Thyroid gland (tissue), 4 donors: ENCODE results near the gene METTL26. TPM values are rescaled to one million over a fixed set of nuclear protein-coding genes. Genes with fewer than 3 reads are reported as not detected.

Experiments
- DNase-seq, 2 donors: peaks; one replicate each; pipeline ENCODE4 v3.0.0-alpha.2; 2019
- H3K27ac ChIP-seq, 3 donors: fragments of 200-600 bp; sonication (generic); 1 replicate in 2 of 3; 2 replicates in 1 of 3; pipeline ENCODE4 v1.5.1; 2016 to 2019; ENCODE audit warnings: mild to moderate bottlenecking in 1 of 3, moderate library complexity in 1 of 3
- H3K27me3 ChIP-seq: fragments of 200-600 bp; sonication (generic); one replicate; pipeline ENCODE4 v1.5.1; 2019
- H3K36me3 ChIP-seq, 2 donors: fragments of 200-600 bp; sonication (generic); one replicate each; pipeline ENCODE4 v1.5.1; 2016 to 2019
- H3K4me1 ChIP-seq, 2 donors: fragments of 200-600 bp; sonication (generic); one replicate each; pipeline ENCODE4 v1.5.1; 2017 to 2019
- H3K4me3 ChIP-seq, 3 donors: fragments of 200-600 bp; sonication (generic); replicated peaks in 1 of 3; 1 replicate in 2 of 3; 2 replicates in 1 of 3; pipeline ENCODE4 v1.5.1; 2016; ENCODE audit warnings: mild to moderate bottlenecking in 1 of 3
- H3K9me3 ChIP-seq: fragments of 200-600 bp; sonication (generic); one replicate; pipeline ENCODE4 v1.5.1; 2017
- POLR2A ChIP-seq, 2 donors: fragments of 450-650 bp; IDR thresholded peaks; one replicate each; pipeline ENCODE4 v1.6.1; 2017; ENCODE audit warnings: antibody characterized with exemption in 2 of 2, mild to moderate bottlenecking in 2 of 2, moderate library complexity in 1 of 2
- WGBS, 2 donors: methylation state at CpG; one replicate each; pipeline ENCODE4 v1.1.5; 2017; 5-methylcytosine and 5-hydroxymethylcytosine counted together
- intact Hi-C: fragments of 100-400 bp; cut with DNase I; formaldehyde crosslinking; loops from one replicate; pipeline ENCODE4 v1.15.1; 2023
- total RNA-seq, 4 donors: library from RNA; depleted of rRNA; stranded (reverse); fragments of >200 nt; gene quantifications; one replicate each; pipeline ENCODE4 v1.2.3, GENCODE V29; 2016
- TF ChIP-seq, protein P1 (sequence below), 6 experiments: fragments of 200-600 bp in 3 of 6; fragments of 450-650 bp in 3 of 6; sonication (generic) in 3 of 6; IDR thresholded peaks; one replicate each; pipeline ENCODE4 v1.5.1; 2016 to 2019; ENCODE audit warnings: antibody characterized with exemption in 6 of 6, mild to moderate bottlenecking in 2 of 6, inconsistent platforms in 1 of 6, moderate library complexity in 1 of 6

Gene METTL26
- total RNA-seq, 4 donors from 2014 or later: 54.2 to 180 (median 115) TPM

- Histone ChIP-seq H3K27ac (no peak overlapping the region), H3K4me3 (no peak overlapping the region), H3K9me3 (no peaks in the 10 kb centered on the region), H3K4me1 (peaks cover 6 to 20% of the 10 kb centered on the region in 2 donors), H3K27me3 (no peaks in the 10 kb centered on the region), H3K36me3 (no peaks in the 10 kb centered on the region)
- TF ChIP-seq POLR2A (IDR thresholded peaks at IDR 0.05): no peak
- TF ChIP-seq, protein P1, sequence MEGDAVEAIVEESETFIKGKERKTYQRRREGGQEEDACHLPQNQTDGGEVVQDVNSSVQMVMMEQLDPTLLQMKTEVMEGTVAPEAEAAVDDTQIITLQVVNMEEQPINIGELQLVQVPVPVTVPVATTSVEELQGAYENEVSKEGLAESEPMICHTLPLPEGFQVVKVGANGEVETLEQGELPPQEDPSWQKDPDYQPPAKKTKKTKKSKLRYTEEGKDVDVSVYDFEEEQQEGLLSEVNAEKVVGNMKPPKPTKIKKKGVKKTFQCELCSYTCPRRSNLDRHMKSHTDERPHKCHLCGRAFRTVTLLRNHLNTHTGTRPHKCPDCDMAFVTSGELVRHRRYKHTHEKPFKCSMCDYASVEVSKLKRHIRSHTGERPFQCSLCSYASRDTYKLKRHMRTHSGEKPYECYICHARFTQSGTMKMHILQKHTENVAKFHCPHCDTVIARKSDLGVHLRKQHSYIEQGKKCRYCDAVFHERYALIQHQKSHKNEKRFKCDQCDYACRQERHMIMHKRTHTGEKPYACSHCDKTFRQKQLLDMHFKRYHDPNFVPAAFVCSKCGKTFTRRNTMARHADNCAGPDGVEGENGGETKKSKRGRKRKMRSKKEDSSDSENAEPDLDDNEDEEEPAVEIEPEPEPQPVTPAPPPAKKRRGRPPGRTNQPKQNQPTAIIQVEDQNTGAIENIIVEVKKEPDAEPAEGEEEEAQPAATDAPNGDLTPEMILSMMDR (IDR thresholded peaks at IDR 0.05): peak in 2 of 6 experiments; percentile 20 to 21
- intact Hi-C loops: no loop called here
- WGBS, 2 donors: 10 to 11% methylated on average over 4 to 9 of the region's 10 CpGs
- peak; percentile 63 to 64 for DNase-seq
Observed at GRCh38 chr16:585351-585750, 50.8 kb downstream of the METTL26 start.

Other genes with a start within 250 kb of the METTL26 start
- 10 to 100 TPM; 31.7 to 65.0 (median 59.7) TPM for gene NME4, start 239.1 kb downstream of the METTL26 start, total RNA-seq
- gene DECR2, start 234.4 kb downstream of the METTL26 start, total RNA-seq: 10 to 100 TPM in 2 of 4 donors, 1 to 10 TPM in 2; 3.1 to 13.5 (median 9.5) TPM
- gene RAB11FIP3, start 210.7 kb downstream of the METTL26 start, total RNA-seq: 10 to 100 TPM; 26.6 to 34.3 (median 28.0) TPM
- gene CAPN15, start 108.6 kb downstream of the METTL26 start, total RNA-seq: 10 to 100 TPM; 19.6 to 42.6 (median 29.0) TPM
- not detected for gene PRR35, start 75.9 kb downstream of the METTL26 start, total RNA-seq
- gene NHLRC4, start 69.3 kb downstream of the METTL26 start, total RNA-seq: under 1 TPM in 3 of 4 donors, not detected in 1; 0.63 to 0.81 (median 0.67) TPM
- 100 to 1,000 TPM in 3 of 4 donors, 10 to 100 TPM in 1; 69.6 to 125 (median 108) TPM for gene PIGQ, start 66.3 kb downstream of the METTL26 start, total RNA-seq
- gene RAB40C, start 46.2 kb downstream of the METTL26 start, total RNA-seq: 10 to 100 TPM; 17.7 to 24.4 (median 18.4) TPM
- 1 to 10 TPM in 1 of 4 donors, under 1 TPM in 3; 0.13 to 1.8 (median 0.77) TPM for gene WFIKKN1, start 5.3 kb downstream of the METTL26 start, total RNA-seq
- gene MCRIP2, start 5.5 kb upstream of the METTL26 start, total RNA-seq: 100 to 1,000 TPM in 1 of 4 donors, 10 to 100 TPM in 3; 61.3 to 124 (median 69.1) TPM
- gene WDR90, start 13.1 kb upstream of the METTL26 start, total RNA-seq: 10 to 100 TPM; 23.6 to 56.0 (median 34.3) TPM
- 10 to 100 TPM; 49.7 to 81.8 (median 57.6) TPM for gene RHOT2, start 31.8 kb upstream of the METTL26 start, total RNA-seq
- under 1 TPM in 3 of 4 donors, not detected in 1; 0.27 to 0.63 (median 0.56) TPM for gene RHBDL1, start 39.4 kb upstream of the METTL26 start, total RNA-seq
- 100 to 1,000 TPM; 134 to 206 (median 162) TPM for gene STUB1, start 44.1 kb upstream of the METTL26 start, total RNA-seq
- gene JMJD8, start 48.0 kb upstream of the METTL26 start, total RNA-seq: 100 to 1,000 TPM in 3 of 4 donors, 10 to 100 TPM in 1; 72.8 to 156 (median 124) TPM
- 10 to 100 TPM; 13.3 to 20.1 (median 17.6) TPM for gene WDR24, start 54.1 kb upstream of the METTL26 start, total RNA-seq
- 1 to 10 TPM; 5.8 to 7.5 (median 6.9) TPM for gene FBXL16, start 69.5 kb upstream of the METTL26 start, total RNA-seq
- 100 to 1,000 TPM in 1 of 4 donors, 10 to 100 TPM in 3; 51.0 to 109 (median 57.0) TPM for gene METRN, start 78.8 kb upstream of the METTL26 start, total RNA-seq
- 100 to 1,000 TPM in 1 of 4 donors, 10 to 100 TPM in 3; 56.4 to 109 (median 63.8) TPM for gene ANTKMT, start 84.8 kb upstream of the METTL26 start, total RNA-seq
- gene CCDC78, start 90.1 kb upstream of the METTL26 start, total RNA-seq: under 1 TPM in 1 of 4 donors, not detected in 3; 0.27 TPM
- 1 to 10 TPM in 3 of 4 donors, not detected in 1; 3.8 to 8.7 (median 5.1) TPM for gene HAGHL, start 90.8 kb upstream of the METTL26 start, total RNA-seq
- gene CIAO3, start 104.7 kb upstream of the METTL26 start, total RNA-seq: 10 to 100 TPM; 38.7 to 53.8 (median 44.6) TPM
- not detected for gene MSLN, start 124.4 kb upstream of the METTL26 start, total RNA-seq
- gene RPUSD1, start 152.1 kb upstream of the METTL26 start, total RNA-seq: 10 to 100 TPM; 14.1 to 27.9 (median 20.8) TPM
- gene CHTF18, start 152.3 kb upstream of the METTL26 start, total RNA-seq: 10 to 100 TPM; 10.1 to 14.6 (median 11.7) TPM
- not detected for gene GNG13, start 164.4 kb upstream of the METTL26 start, total RNA-seq